ENCODE results near the gene SPINK5. TPM values are rescaled to one million over a fixed set of nuclear protein-coding genes. Genes with fewer than 3 reads are reported as not detected.

Gene SPINK5, protein sequence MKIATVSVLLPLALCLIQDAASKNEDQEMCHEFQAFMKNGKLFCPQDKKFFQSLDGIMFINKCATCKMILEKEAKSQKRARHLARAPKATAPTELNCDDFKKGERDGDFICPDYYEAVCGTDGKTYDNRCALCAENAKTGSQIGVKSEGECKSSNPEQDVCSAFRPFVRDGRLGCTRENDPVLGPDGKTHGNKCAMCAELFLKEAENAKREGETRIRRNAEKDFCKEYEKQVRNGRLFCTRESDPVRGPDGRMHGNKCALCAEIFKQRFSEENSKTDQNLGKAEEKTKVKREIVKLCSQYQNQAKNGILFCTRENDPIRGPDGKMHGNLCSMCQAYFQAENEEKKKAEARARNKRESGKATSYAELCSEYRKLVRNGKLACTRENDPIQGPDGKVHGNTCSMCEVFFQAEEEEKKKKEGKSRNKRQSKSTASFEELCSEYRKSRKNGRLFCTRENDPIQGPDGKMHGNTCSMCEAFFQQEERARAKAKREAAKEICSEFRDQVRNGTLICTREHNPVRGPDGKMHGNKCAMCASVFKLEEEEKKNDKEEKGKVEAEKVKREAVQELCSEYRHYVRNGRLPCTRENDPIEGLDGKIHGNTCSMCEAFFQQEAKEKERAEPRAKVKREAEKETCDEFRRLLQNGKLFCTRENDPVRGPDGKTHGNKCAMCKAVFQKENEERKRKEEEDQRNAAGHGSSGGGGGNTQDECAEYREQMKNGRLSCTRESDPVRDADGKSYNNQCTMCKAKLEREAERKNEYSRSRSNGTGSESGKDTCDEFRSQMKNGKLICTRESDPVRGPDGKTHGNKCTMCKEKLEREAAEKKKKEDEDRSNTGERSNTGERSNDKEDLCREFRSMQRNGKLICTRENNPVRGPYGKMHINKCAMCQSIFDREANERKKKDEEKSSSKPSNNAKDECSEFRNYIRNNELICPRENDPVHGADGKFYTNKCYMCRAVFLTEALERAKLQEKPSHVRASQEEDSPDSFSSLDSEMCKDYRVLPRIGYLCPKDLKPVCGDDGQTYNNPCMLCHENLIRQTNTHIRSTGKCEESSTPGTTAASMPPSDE
- 0.10 TPM for total RNA-seq (2013)
- polyA plus RNA-seq: not detected
- not detected in 2 replicates for polyA minus RNA-seq
- 0 to 3.6 (median 0.08) reads per million in 11 experiments for total RNA-seq

- H3K4me2 ChIP-seq (replicated peaks; ENCODE audit: extremely low read depth, low read length, poor library complexity, severe bottlenecking): no peak within 1 kb of the TSS
- H3K4me1 ChIP-seq (ENCODE audit: control insufficient read depth in 1 of 2, insufficient read depth in 2 of 2, low read length in 2 of 2): no peaks in the 10 kb centered on the region
- no peaks in the 10 kb centered on the region for H4K20me1 ChIP-seq (ENCODE audit: insufficient read depth, low read length)
- no peaks in the 10 kb centered on the region for H3K4me1 Mint-ChIP-seq
- no peaks in the 10 kb centered on the region for H3K36me3 ChIP-seq (replicated peaks in 1 of 2; ENCODE audit: control insufficient read depth in 1 of 2, insufficient read depth in 2 of 2, low read length in 2 of 2)
- 89% methylated on average over 4 of the region's 5 CpGs for WGBS (ENCODE audit: insufficient coverage)
- H3K4me3 ChIP-seq (replicated peaks in 1 of 3; ENCODE audit: low read depth in 2 of 3, low read length in 3 of 3): no peak within 1 kb of the TSS
- H3K27me3 ChIP-seq (ENCODE audit: control insufficient read depth in 2 of 2, insufficient read depth in 2 of 2, low read length in 2 of 2): no peaks in the 10 kb centered on the region
- no peak within 1 kb of the TSS for H3K27ac ChIP-seq (ENCODE audit: low read depth in 1 of 2, low read length in 2 of 2)
- no peaks in the 10 kb centered on the region for H3K27me3 Mint-ChIP-seq (ENCODE audit: low read depth in 3 of 3)
- H2AFZ ChIP-seq (ENCODE audit: insufficient read depth, low read depth, low read length, poor library complexity, severe bottlenecking): no peak within 1 kb of the TSS
- no peak within 1 kb of the TSS for H3K4me3 Mint-ChIP-seq
- no peak within 1 kb of the TSS for H3K9ac ChIP-seq (ENCODE audit: insufficient read depth, low read length, poor library complexity, severe bottlenecking)
- no peak for DNase-seq
- H3K9me3 Mint-ChIP-seq: peaks cover 0 to 8% (median under 1%) of the 10 kb centered on the region in 7 donors
- peaks cover 0 to under 1% of the 10 kb centered on the region in 2 donors for H3K9me3 ChIP-seq (replicated peaks in 1 of 2; ENCODE audit: control insufficient read depth in 1 of 2, insufficient read depth in 1 of 2, low read length in 2 of 2)
- no peak within 1 kb of the TSS for H3K27ac Mint-ChIP-seq
- intact Hi-C loops (cut with micrococcal nuclease): no loop called here
- TF ChIP-seq, protein P1, sequence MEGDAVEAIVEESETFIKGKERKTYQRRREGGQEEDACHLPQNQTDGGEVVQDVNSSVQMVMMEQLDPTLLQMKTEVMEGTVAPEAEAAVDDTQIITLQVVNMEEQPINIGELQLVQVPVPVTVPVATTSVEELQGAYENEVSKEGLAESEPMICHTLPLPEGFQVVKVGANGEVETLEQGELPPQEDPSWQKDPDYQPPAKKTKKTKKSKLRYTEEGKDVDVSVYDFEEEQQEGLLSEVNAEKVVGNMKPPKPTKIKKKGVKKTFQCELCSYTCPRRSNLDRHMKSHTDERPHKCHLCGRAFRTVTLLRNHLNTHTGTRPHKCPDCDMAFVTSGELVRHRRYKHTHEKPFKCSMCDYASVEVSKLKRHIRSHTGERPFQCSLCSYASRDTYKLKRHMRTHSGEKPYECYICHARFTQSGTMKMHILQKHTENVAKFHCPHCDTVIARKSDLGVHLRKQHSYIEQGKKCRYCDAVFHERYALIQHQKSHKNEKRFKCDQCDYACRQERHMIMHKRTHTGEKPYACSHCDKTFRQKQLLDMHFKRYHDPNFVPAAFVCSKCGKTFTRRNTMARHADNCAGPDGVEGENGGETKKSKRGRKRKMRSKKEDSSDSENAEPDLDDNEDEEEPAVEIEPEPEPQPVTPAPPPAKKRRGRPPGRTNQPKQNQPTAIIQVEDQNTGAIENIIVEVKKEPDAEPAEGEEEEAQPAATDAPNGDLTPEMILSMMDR (IDR thresholded peaks at IDR 0.05): no peak
- H3K79me2 ChIP-seq (ENCODE audit: insufficient read depth, low read length): no peaks in the 10 kb centered on the region
- H3K36me3 Mint-ChIP-seq: no peaks in the 10 kb centered on the region
These were observed at the start of gene SPINK5 for GRCh38 chr5:148063861-148064260. SPINK5 (plus strand) TSS chr5:148063980; CDS start chr5:148064045, 65 bp downstream.

DNA sequence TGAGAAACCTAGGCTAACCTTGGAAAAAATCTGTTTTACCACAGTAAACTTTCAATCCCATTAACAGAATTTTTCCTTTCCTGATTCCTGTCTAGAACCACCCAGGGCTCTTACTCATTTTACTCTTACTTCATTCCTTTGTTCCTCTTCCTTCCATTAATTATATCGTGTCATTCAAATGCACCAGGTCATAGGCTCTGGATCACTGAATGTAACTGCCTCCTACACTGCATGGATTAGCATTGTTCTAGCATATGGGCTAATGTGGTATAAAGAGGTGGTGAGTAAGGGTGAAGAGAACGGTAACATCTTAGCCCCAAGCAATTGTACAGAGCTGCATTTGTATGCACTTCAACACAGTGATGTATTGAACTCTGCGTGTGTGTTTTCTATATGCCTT lies 49.5 kb upstream of the SPINK5 start:
- H3K4me1 Mint-ChIP-seq: peaks cover 12% of the 10 kb centered on the region

More for the DNA sequence above, 49.5 kb upstream of the SPINK5 start:
- H3K79me2 ChIP-seq (ENCODE audit: insufficient read depth, low read length): no peaks in the 10 kb centered on the region
- no peaks in the 10 kb centered on the region for H3K27me3 ChIP-seq (ENCODE audit: control insufficient read depth in 2 of 2, insufficient read depth in 2 of 2, low read length in 2 of 2)
- no peak overlapping the region for H3K4me2 ChIP-seq (replicated peaks; ENCODE audit: extremely low read depth, low read length, poor library complexity, severe bottlenecking)
- Mint-ChIP-seq H3K9me3 (no peaks in the 10 kb centered on the region), H3K36me3 (no peaks in the 10 kb centered on the region), H3K4me3 (no peak overlapping the region), H3K27ac (no peak overlapping the region), H3K27me3 (ENCODE audit: low read depth in 3 of 3) (peaks cover 0 to 4% (median 0%) of the 10 kb centered on the region in 3 donors)
- peaks cover 5 to 8% of the 10 kb centered on the region in 2 donors for H3K4me1 ChIP-seq (ENCODE audit: control insufficient read depth in 1 of 2, insufficient read depth in 2 of 2, low read length in 2 of 2)
- no peak overlapping the region for H2AFZ ChIP-seq (ENCODE audit: insufficient read depth, low read depth, low read length, poor library complexity, severe bottlenecking)
- no peaks in the 10 kb centered on the region for H3K9me3 ChIP-seq (replicated peaks in 1 of 2; ENCODE audit: control insufficient read depth in 1 of 2, insufficient read depth in 1 of 2, low read length in 2 of 2)
- TF ChIP-seq, protein P1 (IDR thresholded peaks at IDR 0.05): no peak
- 83% methylated on average over 2 of the region's 3 CpGs for WGBS (ENCODE audit: insufficient coverage)
- intact Hi-C loops (cut with micrococcal nuclease): no loop called here
- H3K4me3 ChIP-seq (replicated peaks in 1 of 3; ENCODE audit: low read depth in 2 of 3, low read length in 3 of 3): no peak overlapping the region
- H3K27ac ChIP-seq (ENCODE audit: low read depth in 1 of 2, low read length in 2 of 2): no peak overlapping the region
- H3K9ac ChIP-seq (ENCODE audit: insufficient read depth, low read length, poor library complexity, severe bottlenecking): no peak overlapping the region
- H4K20me1 ChIP-seq (ENCODE audit: insufficient read depth, low read length): no peaks in the 10 kb centered on the region
- H3K36me3 ChIP-seq (replicated peaks in 1 of 2; ENCODE audit: control insufficient read depth in 1 of 2, insufficient read depth in 2 of 2, low read length in 2 of 2): no peaks in the 10 kb centered on the region
- no peak for DNase-seq
